WTC11 (cell line): ENCODE data around the gene ABAT. TPM values are rescaled to one million over a fixed set of nuclear protein-coding genes. Genes with fewer than 3 reads are reported as not detected.

Experiments used
- ATAC-seq: fragments of 200-7000 bp; cut with Tn5 transposase; 2 replicates; pipeline ENCODE4 v1.10.0; 2021; ENCODE audit warnings: mild to moderate bottlenecking, moderate library complexity
- CTCF ChIA-PET: fragments of 300-600 bp; sonication (Branson Sonifier 250); formaldehyde crosslinking; loops from one replicate; lab custom pipeline; 2021; ENCODE audit warnings: antibody characterized with exemption; lab: Charles Lee
- POLR2A ChIA-PET: fragments of 350-600 bp; sonication (Branson Sonifier 250); formaldehyde crosslinking; loops from one replicate; lab custom pipeline; 2021; ENCODE audit warnings: antibody characterized with exemption; lab: Charles Lee
- DNase-seq: peaks from one replicate; pipeline ENCODE4 v3.0.0; 2021; ENCODE audit warnings: low spot score
- H3K27ac Mint-ChIP-seq: 2 replicates; pipeline ENCODE4 v1.8.0; 2021; ENCODE audit warnings: mixed read lengths
- H3K27me3 Mint-ChIP-seq: 2 replicates; pipeline ENCODE4 v1.8.0; 2021; ENCODE audit warnings: low read depth, mild to moderate bottlenecking, moderate library complexity, mixed read lengths
- H3K36me3 Mint-ChIP-seq: 2 replicates; pipeline ENCODE4 v1.8.0; 2021; ENCODE audit warnings: mixed read lengths
- H3K4me1 Mint-ChIP-seq: 2 replicates; pipeline ENCODE4 v1.8.0; 2022; ENCODE audit warnings: mixed read lengths
- H3K4me3 Mint-ChIP-seq: 2 replicates; pipeline ENCODE4 v1.8.0; 2021; ENCODE audit warnings: mild to moderate bottlenecking, moderate library complexity, mixed read lengths
- H3K9me3 Mint-ChIP-seq: 2 replicates; pipeline ENCODE4 v1.8.0; 2021; ENCODE audit warnings: mixed read lengths
- ATF1 ChIP-seq: sonication (generic); formaldehyde crosslinking; IDR thresholded peaks from 2 replicates; pipeline ENCODE4 v1.8.1; 2023; ENCODE audit warnings: mild to moderate bottlenecking, moderate library complexity, missing genetic modification reagents
- KAT7 ChIP-seq: sonication (generic); formaldehyde crosslinking; IDR thresholded peaks from 2 replicates; pipeline ENCODE4 v1.8.1; 2023; ENCODE audit warnings: missing genetic modification reagents, mild to moderate bottlenecking, borderline replicate concordance
- NR3C1 ChIP-seq: sonication (generic); formaldehyde crosslinking; conservative IDR thresholded peaks from 2 replicates; pipeline ENCODE4 v1.8.1; 2023; ENCODE audit warnings: low read depth, mild to moderate bottlenecking, missing genetic modification reagents
- SOX15 ChIP-seq: fragments of 250-450 bp; sonication (Bioruptor Pico); IDR thresholded peaks from 2 replicates; pipeline ENCODE4 v1.9.0; 2021; ENCODE audit warnings: mild to moderate bottlenecking
- ZNF263 ChIP-seq: sonication (generic); formaldehyde crosslinking; IDR thresholded peaks from 2 replicates; pipeline ENCODE4 v1.8.1; 2022; ENCODE audit warnings: low read depth, mild to moderate bottlenecking, moderate library complexity, missing genetic modification reagents
- total RNA-seq: library from RNA; stranded (reverse); gene quantifications from 3 replicates; pipeline ENCODE4 v1.2.3, GENCODE V29; 2021

ABAT gene
- total RNA-seq, 1 experiment from 2014 or later = 6.6 TPM

- DNase-seq (no peak), ATAC-seq (peak; percentile 12)
- Mint-ChIP-seq H3K36me3 (peaks cover 12% of the 10 kb centered on the region; the same call in 1 of the 2 replicates), H3K9me3 (no peaks in the 10 kb centered on the region), H3K27me3 (no peaks in the 10 kb centered on the region), H3K27ac (peak overlapping the region; percentile 100), H3K4me3 (peak overlapping the region; percentile 48), H3K4me1 (peaks cover 62% of the 10 kb centered on the region)
- no peak for TF ChIP-seq NR3C1
- TF ChIP-seq SOX15 (CRISPR knock-in tag) = no peak
- TF ChIP-seq ZNF263 (CRISPR knock-in tag) = no peak
- no peak for TF ChIP-seq ATF1
- TF ChIP-seq KAT7 (CRISPR knock-in tag) = no peak
- CTCF ChIA-PET = interaction anchor here (0.5 to 2.5 kb wide), 10 partner anchors 36 to 260 kb away, joined by 3 to 12 read pairs (median 4); partner anchors contain the start of gene CARHSP1
- POLR2A ChIA-PET = interaction anchor here (0.9 to 1.8 kb wide), 7 partner anchors 12 to 180 kb away, joined by 3 to 20 read pairs (median 4); partner anchors contain the start of gene CARHSP1
Observed at GRCh38 chr16:8832717-8833105, 158.3 kb downstream of the ABAT start.

Other genes with a start within 250 kb of the ABAT start
- gene TMEM114, start 84.1 kb upstream of the ABAT start, total RNA-seq = 0.37 to 1.1 TPM (median 0.60 TPM) in 3 replicates
- gene METTL22, start 52.9 kb upstream of the ABAT start, total RNA-seq = 48.1 to 82.0 TPM (median 52.9 TPM) in 3 replicates
- gene TMEM186, start 123.0 kb downstream of the ABAT start, total RNA-seq = 13.9 to 17.8 TPM (median 14.6 TPM) in 3 replicates
- gene PMM2, start 123.2 kb downstream of the ABAT start, total RNA-seq = 43.5 to 53.8 TPM (median 46.1 TPM) in 3 replicates
- gene CARHSP1, start 194.4 kb downstream of the ABAT start, total RNA-seq = 260 to 271 TPM (median 261 TPM) in 3 replicates
- gene LITAFD, start 207.7 kb downstream of the ABAT start, total RNA-seq = not detected in 3 replicates